Gastrocnemius medialis (tissue), 4 donors: ENCODE measurements around the gene NMBR.

Source experiments
- POLR2A ChIP-seq, 2 donors: fragments of 450-650 bp; IDR thresholded peaks; one replicate each; pipeline ENCODE4 v1.6.1; 2017; ENCODE audit warnings: antibody characterized with exemption in 2 of 2, mild to moderate bottlenecking in 2 of 2, moderate library complexity in 2 of 2
- TF ChIP-seq, protein P1 (sequence below), 5 experiments: fragments of 450-650 bp in 3 of 5; fragments of 200-600 bp in 2 of 5; sonication (generic) in 2 of 5; IDR thresholded peaks in 4 of 5; conservative IDR thresholded peaks in 1 of 5; 1 replicate in 4 of 5; 2 replicates in 1 of 5; pipeline ENCODE4 v1.5.1; 2016 to 2019; ENCODE audit warnings: antibody characterized with exemption in 5 of 5, mild to moderate bottlenecking in 3 of 5, moderate library complexity in 3 of 5

DNA sequence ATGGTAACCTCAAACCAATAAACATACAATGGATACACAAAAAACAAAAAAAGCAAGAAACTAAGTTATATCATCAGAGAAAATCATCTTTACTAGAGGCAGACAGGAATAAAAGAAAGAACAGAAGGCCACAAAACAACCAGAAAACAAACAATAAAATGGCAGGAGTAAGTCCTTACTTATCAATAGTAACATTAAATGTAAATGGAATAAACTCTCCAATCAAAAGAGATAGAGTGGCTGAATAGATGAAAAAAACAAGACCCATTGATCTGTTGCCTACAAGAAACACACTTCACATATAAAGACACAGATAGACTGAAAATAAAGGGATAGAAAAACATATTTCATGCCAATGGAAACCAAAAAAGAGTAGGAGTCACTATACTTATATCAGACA is 95.5 kb downstream of the NMBR start:
- TF ChIP-seq, protein P1, sequence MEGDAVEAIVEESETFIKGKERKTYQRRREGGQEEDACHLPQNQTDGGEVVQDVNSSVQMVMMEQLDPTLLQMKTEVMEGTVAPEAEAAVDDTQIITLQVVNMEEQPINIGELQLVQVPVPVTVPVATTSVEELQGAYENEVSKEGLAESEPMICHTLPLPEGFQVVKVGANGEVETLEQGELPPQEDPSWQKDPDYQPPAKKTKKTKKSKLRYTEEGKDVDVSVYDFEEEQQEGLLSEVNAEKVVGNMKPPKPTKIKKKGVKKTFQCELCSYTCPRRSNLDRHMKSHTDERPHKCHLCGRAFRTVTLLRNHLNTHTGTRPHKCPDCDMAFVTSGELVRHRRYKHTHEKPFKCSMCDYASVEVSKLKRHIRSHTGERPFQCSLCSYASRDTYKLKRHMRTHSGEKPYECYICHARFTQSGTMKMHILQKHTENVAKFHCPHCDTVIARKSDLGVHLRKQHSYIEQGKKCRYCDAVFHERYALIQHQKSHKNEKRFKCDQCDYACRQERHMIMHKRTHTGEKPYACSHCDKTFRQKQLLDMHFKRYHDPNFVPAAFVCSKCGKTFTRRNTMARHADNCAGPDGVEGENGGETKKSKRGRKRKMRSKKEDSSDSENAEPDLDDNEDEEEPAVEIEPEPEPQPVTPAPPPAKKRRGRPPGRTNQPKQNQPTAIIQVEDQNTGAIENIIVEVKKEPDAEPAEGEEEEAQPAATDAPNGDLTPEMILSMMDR (IDR thresholded peaks at IDR 0.05 in 4 of 5, conservative IDR thresholded peaks at IDR 0.05 in 1 of 5) = no peak
- no peak for TF ChIP-seq POLR2A (IDR thresholded peaks at IDR 0.05)
